Right lobe of liver (tissue), 4 donors: ENCODE measurements around the gene CZIB.
"Not testable (repeated sequence)": the region's sequence is repeated elsewhere in the genome, so short reads cannot be mapped to it uniquely, and the experiment has no call there.

Experiments used
- POLR2A ChIP-seq: fragments of 450-650 bp; IDR thresholded peaks from one replicate; pipeline ENCODE4 v1.6.1; 2017; ENCODE audit warnings: antibody characterized with exemption, mild to moderate bottlenecking
- TF ChIP-seq, protein P1 (sequence below), 4 donors: fragments of 200-600 bp in 3 of 4; fragments of 450-650 bp in 1 of 4; IDR thresholded peaks; one replicate each; pipeline versions ENCODE4 v1.5.1 to v1.8.0; 2016 to 2022; ENCODE audit warnings: antibody characterized with exemption in 4 of 4, mild to moderate bottlenecking in 2 of 4
- donor health status: DM: no; HTN: no; CAD: no.
- donor health status: DM: no; HTN: no; CAD: no.
- donor health status: DM: no; HTN: yes; CAD: no.

DNA sequence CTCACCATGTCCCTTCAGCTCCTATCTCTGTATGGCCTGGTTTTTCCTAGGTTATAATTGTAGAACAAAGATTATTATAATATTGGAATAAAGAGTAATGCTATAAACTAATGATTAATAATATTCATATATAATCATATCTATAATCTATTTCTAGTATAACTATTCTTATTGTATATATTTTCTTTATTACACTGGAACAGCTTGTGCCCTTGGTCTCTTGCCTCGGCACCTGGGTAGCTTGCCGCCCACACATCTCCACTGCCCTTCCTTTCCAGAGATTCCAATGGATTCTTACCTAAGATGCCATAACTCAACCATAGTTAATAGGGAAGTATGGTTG, 34.5 kb downstream of the CZIB start:
- TF ChIP-seq POLR2A = not testable (repeated sequence)
- TF ChIP-seq, protein P1, sequence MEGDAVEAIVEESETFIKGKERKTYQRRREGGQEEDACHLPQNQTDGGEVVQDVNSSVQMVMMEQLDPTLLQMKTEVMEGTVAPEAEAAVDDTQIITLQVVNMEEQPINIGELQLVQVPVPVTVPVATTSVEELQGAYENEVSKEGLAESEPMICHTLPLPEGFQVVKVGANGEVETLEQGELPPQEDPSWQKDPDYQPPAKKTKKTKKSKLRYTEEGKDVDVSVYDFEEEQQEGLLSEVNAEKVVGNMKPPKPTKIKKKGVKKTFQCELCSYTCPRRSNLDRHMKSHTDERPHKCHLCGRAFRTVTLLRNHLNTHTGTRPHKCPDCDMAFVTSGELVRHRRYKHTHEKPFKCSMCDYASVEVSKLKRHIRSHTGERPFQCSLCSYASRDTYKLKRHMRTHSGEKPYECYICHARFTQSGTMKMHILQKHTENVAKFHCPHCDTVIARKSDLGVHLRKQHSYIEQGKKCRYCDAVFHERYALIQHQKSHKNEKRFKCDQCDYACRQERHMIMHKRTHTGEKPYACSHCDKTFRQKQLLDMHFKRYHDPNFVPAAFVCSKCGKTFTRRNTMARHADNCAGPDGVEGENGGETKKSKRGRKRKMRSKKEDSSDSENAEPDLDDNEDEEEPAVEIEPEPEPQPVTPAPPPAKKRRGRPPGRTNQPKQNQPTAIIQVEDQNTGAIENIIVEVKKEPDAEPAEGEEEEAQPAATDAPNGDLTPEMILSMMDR (IDR thresholded peaks at IDR 0.05) = peak in 1 of 4 donors; percentile 13
